ENCODE results near the gene PXDN. TPM values are rescaled to one million over a fixed set of nuclear protein-coding genes. Genes with fewer than 3 reads are reported as not detected.
A peak's percentile ranks its signal among the peaks of the same experiment; 100 is the strongest.

PXDN gene
- total and polyA plus RNA-seq, 3 experiments from 2014 or later, result 0.39 to 3.3 (median 1.00) TPM

- Mint-ChIP-seq H3K27ac (peak overlapping the region in 1 of 8 donors; percentile 68), H3K4me1 (no peaks in the 10 kb centered on the region), H3K36me3 (no peaks in the 10 kb centered on the region), H3K9me3 (peaks cover 0 to 7% (median 0%) of the 10 kb centered on the region in 5 donors), H3K27me3 (peaks cover 7 to 16% of the 10 kb centered on the region in 2 donors), H3K4me3 (no peak overlapping the region)
- Histone ChIP-seq H3K36me3 (ENCODE audit: insufficient read depth, low read length) (no peaks in the 10 kb centered on the region), H3K9me3 (ENCODE audit: low read length) (no peaks in the 10 kb centered on the region), H3K4me1 (ENCODE audit: insufficient read depth, low read length) (no peaks in the 10 kb centered on the region), H3K27me3 (ENCODE audit: insufficient read depth, low read length, poor library complexity, severe bottlenecking) (no peaks in the 10 kb centered on the region), H3K4me3 (ENCODE audit: low read length) (no peak overlapping the region), H3K27ac (ENCODE audit: low read depth, low read length) (no peak overlapping the region)
- ChIA-PET CTCF (no interaction called here), POLR2A (no interaction called here)
- DNase-seq, result peak in 2 of 5 donors; percentile 16 to 20
These were observed 150.8 kb downstream of the PXDN start for GRCh38 chr2:1593371-1594122.

- DNase-seq, result peak in 1 of 5 donors; percentile 26
- ChIA-PET CTCF (no interaction called here), POLR2A (no interaction called here)
- no peaks in the 10 kb centered on the region for H3K4me1 Mint-ChIP-seq
- Histone ChIP-seq H3K9me3 (ENCODE audit: low read length) (no peaks in the 10 kb centered on the region), H3K4me1 (ENCODE audit: insufficient read depth, low read length) (no peaks in the 10 kb centered on the region), H3K4me3 (ENCODE audit: low read length) (no peak overlapping the region), H3K36me3 (ENCODE audit: insufficient read depth, low read length) (no peaks in the 10 kb centered on the region), H3K27ac (ENCODE audit: low read depth, low read length) (no peak overlapping the region), H3K27me3 (ENCODE audit: insufficient read depth, low read length, poor library complexity, severe bottlenecking) (no peaks in the 10 kb centered on the region)
- no peak overlapping the region for H3K27ac Mint-ChIP-seq
- H3K4me3 Mint-ChIP-seq, result no peak overlapping the region
- H3K9me3 Mint-ChIP-seq, result peaks cover 0 to 7% (median 0%) of the 10 kb centered on the region in 5 donors
- H3K36me3 Mint-ChIP-seq, result no peaks in the 10 kb centered on the region
- peaks cover 7 to 16% of the 10 kb centered on the region in 2 donors for H3K27me3 Mint-ChIP-seq
These were observed 152.1 kb downstream of the PXDN start for GRCh38 chr2:1591978-1592907.

- ChIA-PET POLR2A (no interaction called here), CTCF (no interaction called here)
- no peak overlapping the region for H3K27ac ChIP-seq (ENCODE audit: low read depth, low read length)
- no peak overlapping the region for H3K4me3 ChIP-seq (ENCODE audit: low read length)
- peak in 1 of 5 donors; percentile 46 for DNase-seq
- no peaks in the 10 kb centered on the region for H3K4me1 ChIP-seq (ENCODE audit: insufficient read depth, low read length)
- no peaks in the 10 kb centered on the region for H3K9me3 ChIP-seq (ENCODE audit: low read length)
- Mint-ChIP-seq H3K27ac (no peak overlapping the region), H3K4me3 (no peak overlapping the region), H3K36me3 (no peaks in the 10 kb centered on the region), H3K27me3 (peaks cover 7 to 16% of the 10 kb centered on the region in 2 donors), H3K4me1 (no peaks in the 10 kb centered on the region), H3K9me3 (peaks cover 0 to 7% (median 0%) of the 10 kb centered on the region in 5 donors)
- H3K27me3 ChIP-seq (ENCODE audit: insufficient read depth, low read length, poor library complexity, severe bottlenecking), result no peaks in the 10 kb centered on the region
- H3K36me3 ChIP-seq (ENCODE audit: insufficient read depth, low read length), result no peaks in the 10 kb centered on the region
These were observed 152.9 kb downstream of the PXDN start for GRCh38 chr2:1591461-1591770.

- Mint-ChIP-seq H3K4me1 (no peaks in the 10 kb centered on the region), H3K27me3 (peaks cover 7 to 16% of the 10 kb centered on the region in 2 donors), H3K36me3 (no peaks in the 10 kb centered on the region), H3K9me3 (peaks cover 0 to 7% (median 0%) of the 10 kb centered on the region in 5 donors), H3K27ac (no peak overlapping the region), H3K4me3 (no peak overlapping the region)
- Histone ChIP-seq H3K27me3 (ENCODE audit: insufficient read depth, low read length, poor library complexity, severe bottlenecking) (no peaks in the 10 kb centered on the region), H3K4me3 (ENCODE audit: low read length) (no peak overlapping the region), H3K36me3 (ENCODE audit: insufficient read depth, low read length) (no peaks in the 10 kb centered on the region), H3K4me1 (ENCODE audit: insufficient read depth, low read length) (no peaks in the 10 kb centered on the region), H3K9me3 (ENCODE audit: low read length) (no peaks in the 10 kb centered on the region), H3K27ac (ENCODE audit: low read depth, low read length) (no peak overlapping the region)
- ChIA-PET CTCF (no interaction called here), POLR2A (no interaction called here)
- DNase-seq, result peak in 1 of 5 donors; percentile 25
These were observed 153.5 kb downstream of the PXDN start for GRCh38 chr2:1590596-1591460.

GRCh38 chr2:1588978-1589621 lies 155.2 kb downstream of the PXDN start:
- Histone ChIP-seq H3K27me3 (ENCODE audit: insufficient read depth, low read length, poor library complexity, severe bottlenecking) (no peaks in the 10 kb centered on the region), H3K4me3 (ENCODE audit: low read length) (no peak overlapping the region), H3K27ac (ENCODE audit: low read depth, low read length) (no peak overlapping the region), H3K36me3 (ENCODE audit: insufficient read depth, low read length) (no peaks in the 10 kb centered on the region), H3K9me3 (ENCODE audit: low read length) (no peaks in the 10 kb centered on the region), H3K4me1 (ENCODE audit: insufficient read depth, low read length) (no peaks in the 10 kb centered on the region)
- peaks cover 0 to 7% (median 0%) of the 10 kb centered on the region in 5 donors for H3K9me3 Mint-ChIP-seq
- POLR2A ChIA-PET, result no interaction called here
- no peaks in the 10 kb centered on the region for H3K36me3 Mint-ChIP-seq
- no peak overlapping the region for H3K4me3 Mint-ChIP-seq
- peak in 1 of 5 donors; percentile 36 for DNase-seq
- no peak overlapping the region for H3K27ac Mint-ChIP-seq
- peaks cover 7 to 16% of the 10 kb centered on the region in 2 donors for H3K27me3 Mint-ChIP-seq
- CTCF ChIA-PET, result no interaction called here
- H3K4me1 Mint-ChIP-seq, result no peaks in the 10 kb centered on the region

GRCh38 chr2:1588051-1588977 lies 156.0 kb downstream of the PXDN start:
- no peaks in the 10 kb centered on the region for H3K4me1 ChIP-seq (ENCODE audit: insufficient read depth, low read length)
- CTCF ChIA-PET, result no interaction called here
- Mint-ChIP-seq H3K9me3 (peaks cover 0 to 6% (median 0%) of the 10 kb centered on the region in 5 donors), H3K27ac (no peak overlapping the region), H3K4me3 (no peak overlapping the region), H3K27me3 (peaks cover 7 to 16% of the 10 kb centered on the region in 2 donors), H3K36me3 (no peaks in the 10 kb centered on the region), H3K4me1 (no peaks in the 10 kb centered on the region)
- no peaks in the 10 kb centered on the region for H3K36me3 ChIP-seq (ENCODE audit: insufficient read depth, low read length)
- no peak overlapping the region for H3K27ac ChIP-seq (ENCODE audit: low read depth, low read length)
- DNase-seq, result peak in 1 of 5 donors; percentile 23
- H3K9me3 ChIP-seq (ENCODE audit: low read length), result no peaks in the 10 kb centered on the region
- POLR2A ChIA-PET, result no interaction called here
- no peaks in the 10 kb centered on the region for H3K27me3 ChIP-seq (ENCODE audit: insufficient read depth, low read length, poor library complexity, severe bottlenecking)
- no peak overlapping the region for H3K4me3 ChIP-seq (ENCODE audit: low read length)

Measured in CD8-positive, alpha-beta memory T cell (primary cell).